ENCODE results near the gene ARHGAP29.
A peak's percentile ranks its signal among the peaks of the same experiment; 100 is the strongest.

The ARHGAP29 gene, protein sequence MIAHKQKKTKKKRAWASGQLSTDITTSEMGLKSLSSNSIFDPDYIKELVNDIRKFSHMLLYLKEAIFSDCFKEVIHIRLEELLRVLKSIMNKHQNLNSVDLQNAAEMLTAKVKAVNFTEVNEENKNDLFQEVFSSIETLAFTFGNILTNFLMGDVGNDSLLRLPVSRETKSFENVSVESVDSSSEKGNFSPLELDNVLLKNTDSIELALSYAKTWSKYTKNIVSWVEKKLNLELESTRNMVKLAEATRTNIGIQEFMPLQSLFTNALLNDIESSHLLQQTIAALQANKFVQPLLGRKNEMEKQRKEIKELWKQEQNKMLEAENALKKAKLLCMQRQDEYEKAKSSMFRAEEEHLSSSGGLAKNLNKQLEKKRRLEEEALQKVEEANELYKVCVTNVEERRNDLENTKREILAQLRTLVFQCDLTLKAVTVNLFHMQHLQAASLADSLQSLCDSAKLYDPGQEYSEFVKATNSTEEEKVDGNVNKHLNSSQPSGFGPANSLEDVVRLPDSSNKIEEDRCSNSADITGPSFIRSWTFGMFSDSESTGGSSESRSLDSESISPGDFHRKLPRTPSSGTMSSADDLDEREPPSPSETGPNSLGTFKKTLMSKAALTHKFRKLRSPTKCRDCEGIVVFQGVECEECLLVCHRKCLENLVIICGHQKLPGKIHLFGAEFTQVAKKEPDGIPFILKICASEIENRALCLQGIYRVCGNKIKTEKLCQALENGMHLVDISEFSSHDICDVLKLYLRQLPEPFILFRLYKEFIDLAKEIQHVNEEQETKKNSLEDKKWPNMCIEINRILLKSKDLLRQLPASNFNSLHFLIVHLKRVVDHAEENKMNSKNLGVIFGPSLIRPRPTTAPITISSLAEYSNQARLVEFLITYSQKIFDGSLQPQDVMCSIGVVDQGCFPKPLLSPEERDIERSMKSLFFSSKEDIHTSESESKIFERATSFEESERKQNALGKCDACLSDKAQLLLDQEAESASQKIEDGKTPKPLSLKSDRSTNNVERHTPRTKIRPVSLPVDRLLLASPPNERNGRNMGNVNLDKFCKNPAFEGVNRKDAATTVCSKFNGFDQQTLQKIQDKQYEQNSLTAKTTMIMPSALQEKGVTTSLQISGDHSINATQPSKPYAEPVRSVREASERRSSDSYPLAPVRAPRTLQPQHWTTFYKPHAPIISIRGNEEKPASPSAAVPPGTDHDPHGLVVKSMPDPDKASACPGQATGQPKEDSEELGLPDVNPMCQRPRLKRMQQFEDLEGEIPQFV

DNA sequence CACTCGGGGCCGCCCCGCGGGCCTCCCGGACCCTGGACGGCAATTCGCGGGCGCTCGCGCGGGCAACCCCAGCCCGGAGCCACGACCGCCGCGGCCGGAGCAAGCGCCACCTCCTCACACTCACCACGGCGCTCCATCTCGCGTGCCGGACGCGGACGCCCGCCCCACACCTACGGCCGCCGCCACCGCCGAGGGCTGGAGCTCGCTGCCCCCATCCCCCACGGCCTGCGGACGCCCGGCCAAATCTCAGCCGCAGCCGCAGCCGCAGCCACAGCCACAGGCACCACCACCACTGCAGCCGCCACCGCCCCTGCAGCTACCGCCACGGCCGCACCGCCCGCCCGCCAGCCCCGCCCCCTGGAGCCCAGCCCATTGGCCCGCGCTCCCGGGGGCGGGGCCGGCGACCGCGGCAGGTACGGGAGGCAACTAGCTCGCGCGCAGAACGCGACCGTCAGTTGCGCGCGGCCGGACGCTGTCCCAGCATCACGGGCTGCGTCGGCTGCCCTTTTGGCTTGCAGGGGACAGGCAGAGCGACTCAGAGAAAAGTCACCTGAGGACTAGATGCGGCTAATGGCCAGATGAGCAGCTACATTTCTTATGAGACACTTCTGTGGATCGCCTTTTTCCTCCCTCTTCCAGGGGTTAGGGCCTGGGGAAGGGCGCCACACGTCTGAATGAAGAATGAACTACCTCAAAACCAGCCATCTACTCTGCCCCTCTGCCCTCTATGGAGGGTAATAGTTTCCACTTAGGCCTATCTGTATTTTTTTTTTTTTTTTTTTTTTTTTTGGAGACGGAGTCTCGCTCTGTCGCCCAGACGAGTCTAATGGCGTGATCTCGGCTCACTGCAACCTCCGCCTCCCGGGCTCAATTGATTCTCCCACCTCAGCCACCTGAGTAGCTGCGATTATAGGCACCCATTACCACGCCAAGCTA lies at the start of gene ARHGAP29:
Gene ARHGAP29 (minus strand): TSS at position 294 of the 936 bp plus-strand sequence. CDS start 5,973 bp downstream, outside the sequence.
- DNase-seq (ENCODE audit: low read depth in 2 of 2), result peak; percentile 36 to 51

DNA sequence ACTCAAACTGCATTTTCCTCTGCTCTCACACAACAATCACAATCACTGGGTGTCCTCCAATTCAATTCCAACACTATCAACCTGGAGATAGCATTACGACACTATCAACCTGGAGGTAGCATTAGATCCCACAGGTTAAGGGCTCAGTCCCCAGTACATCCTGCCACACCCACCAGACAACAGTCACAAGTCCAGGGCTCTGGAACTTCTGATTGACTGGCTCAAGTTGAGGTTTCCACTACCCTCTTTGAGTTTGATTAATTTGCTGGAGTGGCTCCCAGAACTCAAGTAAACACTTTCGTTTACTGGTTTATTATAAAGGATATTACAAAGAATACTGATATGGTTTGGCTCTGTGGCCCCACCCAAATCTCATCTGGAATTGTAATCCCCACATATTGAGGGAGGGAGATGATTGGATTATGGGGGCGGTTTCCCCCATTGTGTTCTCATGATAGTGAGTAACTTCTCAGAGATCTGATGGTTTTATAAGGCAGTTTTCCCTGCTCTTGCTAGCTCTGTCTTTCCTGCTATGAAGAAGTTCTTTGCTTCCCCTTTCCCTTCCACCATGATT lies 49.6 kb upstream of the ARHGAP29 start:
- DNase-seq (ENCODE audit: low read depth in 2 of 2), result no peak

DNA sequence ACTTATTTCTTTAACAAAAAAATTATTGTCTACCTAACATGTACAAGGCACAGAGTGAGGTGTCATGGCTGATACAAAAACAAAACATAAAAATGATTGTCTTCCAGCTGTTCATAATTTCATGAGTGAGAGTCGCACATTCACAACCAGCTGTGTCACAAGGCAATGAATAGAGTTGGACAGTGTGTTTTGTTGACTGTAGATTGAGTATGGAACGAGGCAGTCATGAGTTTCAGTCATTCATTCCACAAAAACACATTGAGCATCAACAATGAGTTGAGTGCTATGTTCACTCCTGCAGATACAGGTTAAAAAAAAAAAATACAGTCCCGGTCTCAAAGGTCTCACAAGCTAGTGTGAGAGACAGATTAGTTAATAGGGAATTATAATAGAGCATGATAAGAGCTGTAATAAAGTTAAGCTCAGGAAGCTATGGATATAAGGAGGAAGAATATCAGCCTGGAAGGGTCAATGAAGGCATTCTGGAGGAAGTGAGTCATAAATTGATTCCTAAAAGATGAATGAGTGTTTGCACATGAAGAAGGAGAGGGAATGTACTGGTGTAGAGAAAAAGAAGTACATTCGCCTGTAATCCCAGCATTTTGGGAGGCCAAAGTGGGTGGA lies 47.8 kb upstream of the ARHGAP29 start:
- no peak for DNase-seq (ENCODE audit: low read depth in 2 of 2)

DNA sequence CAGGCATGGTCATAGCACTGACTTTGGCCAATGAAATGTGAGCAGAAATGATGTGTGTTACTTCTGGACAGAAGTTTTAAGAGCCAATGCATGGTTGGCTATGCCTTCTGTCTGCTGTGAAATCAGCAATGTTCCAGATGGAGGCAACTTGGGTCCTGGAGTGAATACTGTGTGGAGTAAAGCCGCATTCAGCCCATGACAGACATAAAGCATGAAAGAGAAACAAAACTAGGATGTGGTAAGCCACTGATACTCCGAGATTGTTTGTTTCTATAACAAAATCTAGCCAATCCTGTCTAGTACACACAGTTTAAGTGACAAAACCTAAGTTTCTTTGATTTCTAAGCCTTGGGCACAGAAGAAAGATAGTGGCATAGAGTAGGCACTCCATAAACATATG lies 47.1 kb upstream of the ARHGAP29 start:
- no peak for DNase-seq (ENCODE audit: low read depth in 2 of 2)

DNA sequence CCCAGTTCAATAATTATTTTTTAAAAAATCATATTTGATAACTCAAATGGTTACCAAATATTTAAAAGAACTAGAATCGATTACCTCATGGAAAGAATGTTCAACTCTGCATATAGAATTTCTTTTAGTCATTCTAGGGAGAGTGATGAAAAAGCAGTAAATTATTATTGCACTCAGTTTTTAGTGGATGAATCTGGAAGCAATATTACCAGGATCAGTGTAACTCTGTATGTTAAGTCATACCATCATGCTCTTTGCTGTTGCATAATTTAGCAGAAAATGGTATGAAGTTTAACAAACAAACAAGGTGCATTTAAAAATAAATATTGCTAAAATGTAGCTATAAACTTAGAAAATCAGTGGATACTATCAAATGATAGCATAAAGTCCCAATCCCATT lies 46.1 kb upstream of the ARHGAP29 start:
- no peak for DNase-seq (ENCODE audit: low read depth in 2 of 2)

DNA sequence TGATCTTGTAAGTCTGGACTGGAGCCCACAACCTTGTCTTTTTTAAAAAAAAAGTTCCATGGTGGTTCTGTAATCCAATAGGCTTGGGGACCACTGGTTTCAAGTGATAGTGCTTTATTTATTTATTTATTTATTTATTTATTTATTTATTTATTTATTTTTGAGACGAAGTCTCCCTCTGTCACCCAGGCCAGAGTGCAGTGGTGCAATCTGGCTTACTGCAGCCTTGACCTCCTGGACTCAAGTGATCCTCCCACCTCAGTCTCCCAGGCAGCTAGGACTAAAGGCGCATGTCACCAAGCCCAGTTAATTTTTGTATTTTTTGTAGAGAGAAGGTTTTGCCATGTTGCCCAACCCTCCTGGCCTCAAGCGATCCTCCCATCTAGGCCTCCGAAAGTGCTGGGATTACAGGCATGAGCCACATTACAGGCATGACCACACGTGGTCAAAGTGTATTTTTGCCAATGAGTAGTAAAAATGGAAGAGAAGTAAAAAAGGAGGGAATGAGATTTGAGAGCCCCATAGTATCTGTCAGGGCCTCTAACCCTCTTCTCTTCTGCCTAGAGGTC lies 44.8 kb upstream of the ARHGAP29 start:
- no peak for DNase-seq (ENCODE audit: low read depth in 2 of 2)

DNA sequence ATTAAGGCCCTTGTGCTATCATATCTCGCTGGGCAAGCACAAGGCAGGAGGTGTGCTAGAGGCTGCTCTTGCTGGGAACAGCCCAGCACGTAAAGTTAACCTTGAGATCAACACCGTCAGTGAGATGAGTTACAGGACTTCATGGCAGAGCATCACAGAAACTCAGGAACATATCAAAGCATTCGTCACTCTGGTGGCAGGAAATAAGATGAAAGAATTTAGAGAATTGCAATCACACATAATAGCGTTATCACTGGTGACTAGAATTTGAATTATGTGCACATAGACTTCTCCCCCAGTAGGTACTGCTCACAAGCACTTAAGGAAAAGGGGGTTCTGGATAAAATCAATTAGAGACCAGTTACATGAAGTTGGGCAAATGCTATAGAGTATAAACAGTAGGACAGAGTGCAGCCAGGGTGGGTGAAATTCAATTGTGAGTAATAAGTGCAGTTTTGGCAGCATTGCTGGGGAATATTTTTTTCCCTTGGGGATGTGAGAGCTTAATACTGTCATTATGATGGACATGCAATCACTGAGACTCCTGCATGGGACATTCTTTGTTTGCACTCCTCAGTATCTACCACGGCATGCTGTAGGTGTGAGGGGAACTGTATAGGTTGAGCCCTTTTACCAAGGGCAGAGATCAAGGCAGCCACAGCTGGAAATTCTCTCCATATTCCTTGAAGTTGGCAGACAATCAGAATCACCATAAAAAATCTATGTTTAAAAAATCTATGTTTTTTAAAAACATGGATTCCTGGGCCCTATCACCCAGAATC lies 44.2 kb upstream of the ARHGAP29 start:
- no peak for DNase-seq (ENCODE audit: low read depth in 2 of 2)

DNA sequence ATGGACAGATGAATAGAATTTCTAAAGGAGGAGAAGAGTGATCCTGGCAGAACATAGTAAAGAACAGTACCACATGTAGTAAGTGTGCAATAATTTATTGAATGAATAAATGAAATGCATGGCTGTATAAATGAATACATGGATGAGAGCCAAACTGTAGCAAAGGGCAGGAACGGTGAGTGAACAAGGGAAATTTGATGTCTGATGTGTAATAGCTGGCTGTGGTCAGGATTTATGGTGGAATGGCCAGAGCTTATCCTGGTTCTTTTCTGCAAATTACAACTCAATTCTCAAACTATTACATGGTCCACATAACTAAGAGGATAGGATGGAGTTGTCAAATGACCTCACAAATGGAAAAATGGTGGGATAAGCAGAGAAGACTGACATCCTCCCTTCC lies 43.2 kb upstream of the ARHGAP29 start:
- no peak for DNase-seq (ENCODE audit: low read depth in 2 of 2)

DNA sequence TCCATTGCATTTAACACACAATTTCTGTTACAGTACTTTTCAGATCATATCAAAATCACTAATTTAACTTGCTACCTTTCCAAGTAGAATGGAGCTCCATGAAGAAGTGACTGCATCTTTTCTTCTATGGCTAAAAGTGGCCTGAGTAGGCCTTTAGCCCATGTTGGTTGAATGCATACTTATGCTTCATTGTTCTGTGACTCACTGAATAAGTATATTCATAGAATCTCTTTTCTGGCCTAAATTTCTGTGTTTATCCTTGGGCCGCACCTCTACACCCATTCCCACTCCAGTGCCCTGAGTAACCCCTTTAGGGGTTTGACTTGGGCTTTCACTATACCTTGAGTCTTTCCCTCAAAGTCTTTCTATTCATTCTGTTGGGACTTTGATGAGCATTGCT lies 42.1 kb upstream of the ARHGAP29 start:
- no peak for DNase-seq (ENCODE audit: low read depth in 2 of 2)

DNA sequence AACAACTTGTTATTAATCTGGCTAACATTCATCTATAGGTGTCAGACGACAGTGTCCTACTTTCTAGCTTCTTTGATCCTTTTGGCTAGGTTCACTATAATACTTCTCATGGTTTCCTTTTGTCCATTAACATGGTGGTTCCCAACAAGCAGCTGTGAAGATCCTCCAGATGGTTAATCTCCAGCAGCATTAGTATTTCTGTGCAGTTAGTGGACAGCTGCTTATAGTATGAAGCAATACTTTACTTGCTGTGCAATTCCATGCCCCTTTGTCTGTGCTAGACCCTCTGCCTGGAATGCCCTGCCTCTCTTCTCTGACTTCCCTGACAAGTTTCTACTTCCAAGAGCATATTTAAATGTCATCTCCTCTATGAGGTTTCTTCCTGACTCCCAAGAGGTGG lies 41.7 kb upstream of the ARHGAP29 start:
- no peak for DNase-seq (ENCODE audit: low read depth in 2 of 2)

DNA sequence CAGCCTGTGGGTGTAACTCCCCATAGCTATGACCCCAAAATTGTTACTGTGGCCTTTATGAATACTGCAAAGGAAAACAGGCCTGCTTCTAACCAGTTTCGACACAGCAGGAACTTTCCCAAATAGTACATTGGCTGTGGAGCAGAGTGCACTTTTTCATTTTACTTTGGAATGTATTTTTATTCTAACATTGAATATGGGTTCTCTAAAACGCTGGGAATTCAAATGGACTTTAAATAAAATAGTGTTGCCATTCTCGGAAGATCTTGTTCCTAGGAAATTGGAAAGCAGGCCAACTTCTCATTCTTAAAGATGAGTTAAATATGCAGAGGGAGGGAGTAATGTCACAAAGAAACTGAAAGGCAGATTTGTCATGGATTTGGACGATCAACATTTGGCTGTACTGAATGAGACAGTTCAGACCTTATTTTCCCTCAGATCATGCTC lies 39.6 kb upstream of the ARHGAP29 start:
- no peak for DNase-seq (ENCODE audit: low read depth in 2 of 2)

DNA sequence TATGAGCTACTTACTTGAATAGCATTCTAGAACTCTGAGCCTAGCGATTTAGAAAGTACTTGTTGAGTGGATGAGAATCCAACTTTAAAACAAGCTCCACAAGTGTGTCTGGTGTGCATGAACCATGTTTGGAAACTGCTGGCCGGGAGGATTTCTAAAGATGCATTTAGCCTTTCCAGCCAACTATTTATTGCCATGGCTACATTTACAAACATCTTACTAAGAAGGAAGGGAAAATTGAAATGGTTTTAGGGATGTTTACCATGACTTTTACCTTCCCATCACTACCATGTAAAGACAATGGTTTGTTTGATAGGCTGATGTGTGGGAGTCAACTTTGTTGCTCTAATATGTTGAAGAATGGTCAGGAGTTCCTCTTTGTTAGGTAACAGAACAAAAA lies 37.7 kb upstream of the ARHGAP29 start:
- DNase-seq (ENCODE audit: low read depth in 2 of 2), result no peak

DNA sequence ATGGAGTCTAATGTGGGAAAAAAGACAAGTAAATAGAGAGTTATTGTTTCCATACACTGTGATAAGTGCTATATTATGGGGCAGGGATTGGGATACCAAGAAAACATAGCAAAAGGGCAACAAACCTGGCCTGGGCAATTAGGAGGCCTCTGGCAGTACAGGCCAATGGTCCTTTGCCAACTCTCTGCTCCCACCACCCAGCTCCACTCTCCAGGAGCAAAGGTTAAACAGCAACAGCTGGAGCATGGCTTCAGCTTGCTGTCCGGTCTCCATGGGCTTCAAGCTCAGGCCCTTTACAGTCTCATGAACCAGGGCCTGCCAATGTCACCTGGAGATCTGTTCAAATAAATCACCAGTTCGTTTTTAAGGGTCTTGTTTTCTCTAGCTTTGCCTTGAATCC lies 37.2 kb upstream of the ARHGAP29 start:
- DNase-seq (ENCODE audit: low read depth in 2 of 2), result no peak

DNA sequence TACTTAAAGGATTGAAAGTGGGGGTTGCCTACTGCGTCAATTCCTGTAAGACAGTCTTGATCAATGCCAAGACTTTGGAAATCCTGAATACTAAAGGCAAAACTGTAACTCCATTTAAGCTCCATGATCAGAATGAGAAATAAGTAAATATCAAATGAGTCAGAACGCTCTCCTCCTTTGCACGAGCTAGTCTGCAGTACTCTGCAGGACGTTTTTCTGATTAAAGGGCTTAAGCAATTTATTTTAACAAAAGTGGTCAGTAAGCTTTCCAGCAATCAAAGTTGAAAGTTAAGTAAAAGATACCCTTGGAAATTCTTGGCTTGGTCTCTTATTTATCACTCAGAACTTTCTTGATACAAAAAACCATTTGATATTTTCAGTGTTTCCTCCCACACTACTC lies 35.7 kb upstream of the ARHGAP29 start:
- DNase-seq (ENCODE audit: low read depth in 2 of 2), result no peak

DNA sequence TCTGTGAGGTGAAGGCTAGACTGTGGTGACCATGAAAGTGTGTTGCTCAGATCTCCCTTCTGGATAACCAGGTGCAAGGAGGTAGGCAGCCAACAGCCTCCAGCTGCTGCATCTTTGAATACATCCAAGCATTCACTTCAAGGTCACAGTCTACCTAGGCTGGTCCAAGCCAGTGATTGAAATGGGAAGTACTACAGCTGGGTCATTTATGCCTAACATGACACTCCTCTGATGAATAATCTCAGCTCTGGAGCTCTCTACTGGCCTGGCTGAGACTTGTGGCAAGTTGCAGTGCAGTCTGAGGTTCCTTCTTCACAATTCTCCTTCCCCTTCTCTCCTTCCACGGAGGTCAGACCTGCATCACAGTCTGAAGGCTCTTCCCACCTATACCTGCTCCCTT lies 35.0 kb upstream of the ARHGAP29 start:
- DNase-seq (ENCODE audit: low read depth in 2 of 2), result no peak

DNA sequence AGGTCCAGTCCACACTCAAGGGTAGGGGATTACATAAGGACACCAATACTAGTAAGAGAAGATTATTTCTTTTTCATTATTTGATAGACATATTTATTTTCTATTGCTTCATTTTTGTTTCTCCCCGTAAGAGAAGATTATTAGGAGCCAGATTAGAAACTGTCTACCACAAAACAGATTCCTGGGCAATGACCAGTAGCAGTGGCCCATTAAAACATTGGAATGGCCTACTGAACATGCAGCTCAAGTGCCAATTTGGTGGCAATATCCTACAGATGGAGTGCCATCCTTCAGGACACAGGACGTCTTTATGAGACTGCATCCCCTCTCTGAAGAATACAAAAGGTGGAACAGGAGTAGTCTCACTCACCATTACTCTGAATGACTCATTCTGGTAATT lies 34.0 kb upstream of the ARHGAP29 start:
- DNase-seq (ENCODE audit: low read depth in 2 of 2), result no peak

DNA sequence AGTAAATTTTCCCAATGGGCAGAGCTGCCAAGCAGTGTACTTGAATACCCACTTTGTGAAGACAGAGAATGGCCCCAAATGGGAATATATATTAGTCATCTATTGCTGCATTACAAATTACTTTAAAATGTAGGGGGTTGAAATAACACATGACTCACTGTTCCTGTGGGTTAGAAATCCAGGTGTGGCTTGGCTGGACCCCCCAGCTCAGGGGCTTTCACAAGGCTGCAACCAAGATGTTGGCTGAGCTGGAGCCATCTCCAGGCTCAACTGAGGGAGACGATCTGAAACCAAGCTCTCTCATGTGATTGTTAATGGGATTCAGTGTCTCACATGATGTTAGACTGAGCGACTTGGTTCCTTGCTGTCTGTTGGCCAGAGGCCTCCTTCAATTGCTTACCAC lies 33.4 kb upstream of the ARHGAP29 start:
- DNase-seq (ENCODE audit: low read depth in 2 of 2), result no peak

DNA sequence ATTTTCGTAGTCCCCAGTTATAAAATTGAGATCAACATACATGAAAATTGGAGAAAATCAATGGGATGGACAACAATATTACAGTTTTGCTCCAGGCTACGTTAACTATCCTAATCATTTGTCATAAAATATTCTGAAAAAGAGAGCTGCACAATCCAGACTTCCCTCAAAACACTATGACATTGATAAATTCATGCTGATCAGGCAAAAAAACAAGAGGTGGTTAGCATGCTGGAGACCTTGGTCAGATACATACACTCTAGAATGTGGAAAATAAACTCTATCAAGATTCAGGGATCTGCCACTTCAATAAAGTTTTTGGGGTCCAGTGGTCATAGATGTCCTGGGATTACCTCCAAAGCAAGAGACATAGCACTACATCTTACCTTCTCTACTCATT lies 32.5 kb upstream of the ARHGAP29 start:
- DNase-seq (ENCODE audit: low read depth in 2 of 2), result no peak

DNA sequence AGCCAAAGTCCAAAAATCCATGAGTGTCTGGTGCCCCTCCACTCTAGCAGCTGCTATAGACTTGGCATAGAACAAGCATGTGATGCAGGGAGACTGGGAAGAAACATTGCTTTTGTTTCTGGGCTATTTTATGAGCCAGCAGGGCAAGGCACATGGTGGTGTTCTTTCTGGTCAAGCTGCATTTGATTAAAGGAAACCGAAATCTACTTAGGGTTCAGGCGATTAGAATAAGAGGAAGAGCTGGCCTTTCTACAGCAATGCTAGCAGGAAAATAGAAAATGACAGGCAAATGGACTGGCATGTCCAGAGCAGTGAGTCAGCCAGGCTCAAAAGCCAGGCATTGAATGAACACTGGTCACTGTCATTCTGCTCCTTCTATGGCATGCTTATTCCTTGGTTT lies 28.5 kb upstream of the ARHGAP29 start:
- DNase-seq (ENCODE audit: low read depth in 2 of 2), result no peak
